Epidermal melanocyte (primary cell): ENCODE data around the gene CADM4.
"Not testable (repeated sequence)": the region's sequence is repeated elsewhere in the genome, so short reads cannot be mapped to it uniquely, and the experiment has no call there.

ENCODE experiments used
- DNase-seq: peaks from one replicate; pipeline ENCODE4 v3.0.0; 2011; ENCODE audit warnings: low spot score; ENCODE audit not compliant: insufficient read length

Gene CADM4

DNA sequence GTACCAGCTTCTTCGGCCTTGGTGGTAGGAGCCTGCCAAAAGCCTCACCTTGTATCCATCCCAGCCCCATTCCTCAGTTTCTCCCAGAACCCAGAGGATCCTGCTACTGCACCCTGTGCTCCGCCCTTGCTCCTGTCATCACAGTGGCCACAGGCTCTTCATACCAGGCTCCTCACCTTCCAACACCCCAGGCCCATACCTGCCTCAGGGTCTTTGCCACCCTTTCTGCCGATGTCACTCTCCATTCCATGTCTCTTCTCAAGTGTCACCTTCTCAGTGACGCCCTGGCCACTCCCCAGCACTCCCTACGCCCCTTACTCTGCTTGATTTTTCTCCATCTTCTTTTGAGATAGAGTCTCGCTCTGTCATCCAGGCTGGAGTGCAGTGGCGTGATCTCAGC is 29.8 kb downstream of the CADM4 start:
- no peak for DNase-seq

DNA sequence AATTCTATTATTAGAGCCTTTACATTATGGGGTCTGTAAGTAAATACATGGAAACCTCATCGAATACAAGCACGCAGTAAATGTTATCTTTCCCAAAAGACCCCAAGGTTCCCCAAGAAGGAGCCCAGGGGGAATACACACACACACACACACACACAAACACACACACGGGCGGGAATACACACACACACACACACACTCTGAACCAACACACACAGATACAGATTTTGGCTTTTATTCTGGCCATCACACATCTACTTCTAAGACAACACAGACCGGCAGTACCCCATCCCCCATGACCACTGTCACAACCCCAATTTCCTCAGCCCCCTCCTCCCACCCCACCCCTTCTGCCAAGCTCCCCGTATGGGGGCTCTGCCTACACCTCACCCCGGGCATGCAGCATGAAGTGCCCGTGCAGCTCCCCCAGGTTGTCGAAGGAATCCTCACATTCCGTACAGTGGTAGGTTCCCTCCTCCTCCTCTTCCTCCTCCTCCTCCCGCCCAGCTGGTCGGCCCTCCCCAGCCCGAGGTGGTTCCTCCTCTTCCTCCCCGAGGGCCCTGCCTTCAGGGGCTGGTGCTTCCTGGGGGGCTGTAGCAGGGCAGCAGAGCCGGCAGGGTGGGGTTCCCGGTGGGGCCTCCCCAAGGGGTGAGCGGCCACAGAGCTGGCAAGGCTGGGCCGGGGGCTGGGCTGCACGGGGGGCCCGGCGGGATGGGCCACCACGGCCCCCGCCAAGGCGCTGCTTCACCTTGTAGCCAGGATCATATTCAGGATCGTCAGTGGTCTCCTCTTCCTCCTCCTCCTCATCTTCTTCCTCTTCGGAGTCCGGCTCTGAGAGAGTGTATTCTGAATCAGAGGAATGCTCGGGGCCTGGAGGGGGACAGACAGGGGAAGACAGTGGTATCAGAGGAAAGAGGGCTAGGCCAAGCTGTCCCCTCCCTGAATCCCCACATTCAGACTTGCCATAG is 32.1 kb downstream of the CADM4 start:
- no peak for DNase-seq

DNA sequence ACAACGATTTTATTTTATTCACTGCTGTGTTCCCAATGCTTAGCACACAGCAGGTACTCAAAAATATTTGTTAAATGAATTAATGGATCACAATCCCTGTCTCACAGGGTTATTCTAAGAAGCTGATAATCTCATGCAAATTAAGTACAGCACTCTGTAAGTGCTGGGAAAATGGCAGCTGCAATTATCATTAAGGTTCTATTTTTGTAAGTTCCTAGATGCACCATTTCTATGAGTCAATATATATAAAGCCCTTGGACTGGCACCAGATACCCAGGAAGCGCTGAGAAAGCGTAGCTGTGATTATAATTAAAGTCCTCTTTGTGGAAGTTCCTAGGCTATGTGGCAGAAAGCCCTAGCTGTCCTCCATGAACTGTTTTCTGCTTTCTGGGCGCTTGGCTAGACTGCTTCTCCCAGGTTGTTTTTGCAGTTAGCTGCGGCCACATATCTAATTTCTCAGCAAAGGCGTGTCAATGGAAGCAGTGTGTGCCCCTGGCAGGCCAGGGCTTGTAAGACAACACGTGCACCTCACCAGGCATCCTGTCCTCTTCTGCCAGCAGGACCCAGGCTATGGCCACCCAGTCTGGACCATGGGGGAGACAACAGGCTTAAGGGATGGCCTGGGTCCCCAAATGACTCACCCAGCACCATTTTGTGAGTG is 33.0 kb downstream of the CADM4 start:
- DNase-seq: no peak

DNA sequence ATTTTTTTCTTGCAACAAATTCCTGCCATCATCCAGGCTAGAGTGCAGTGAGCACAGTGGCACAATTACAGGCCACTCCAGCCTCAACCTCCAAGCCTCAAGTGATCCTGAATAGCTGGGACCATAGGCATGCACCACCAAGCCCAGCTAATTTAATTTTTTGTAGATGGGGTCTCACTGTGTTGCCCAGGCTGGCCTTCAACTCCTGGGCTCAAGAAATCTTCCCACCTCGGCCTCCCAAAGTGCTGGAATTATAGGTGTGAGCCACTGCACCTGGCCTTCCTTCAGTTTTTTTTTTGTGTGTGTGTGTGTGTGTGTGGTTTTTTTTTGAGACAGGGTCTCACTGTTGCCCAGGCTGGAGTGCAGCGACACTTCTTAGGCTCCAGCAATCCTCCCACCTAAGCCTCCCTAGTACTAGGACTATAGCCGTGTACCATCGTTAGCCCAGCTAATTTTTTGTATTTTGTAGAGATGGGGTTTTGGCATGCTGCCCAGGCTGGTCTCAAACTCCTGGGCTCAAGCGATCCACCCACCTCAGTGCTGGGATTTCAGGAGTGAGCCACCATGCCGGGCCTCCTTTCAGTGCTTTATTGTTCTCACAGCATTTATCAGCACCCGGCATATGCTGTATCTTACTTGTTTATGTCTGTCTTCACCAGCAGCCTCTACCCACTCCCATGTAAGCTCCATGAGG is 33.6 kb downstream of the CADM4 start:
- DNase-seq: no peak

DNA sequence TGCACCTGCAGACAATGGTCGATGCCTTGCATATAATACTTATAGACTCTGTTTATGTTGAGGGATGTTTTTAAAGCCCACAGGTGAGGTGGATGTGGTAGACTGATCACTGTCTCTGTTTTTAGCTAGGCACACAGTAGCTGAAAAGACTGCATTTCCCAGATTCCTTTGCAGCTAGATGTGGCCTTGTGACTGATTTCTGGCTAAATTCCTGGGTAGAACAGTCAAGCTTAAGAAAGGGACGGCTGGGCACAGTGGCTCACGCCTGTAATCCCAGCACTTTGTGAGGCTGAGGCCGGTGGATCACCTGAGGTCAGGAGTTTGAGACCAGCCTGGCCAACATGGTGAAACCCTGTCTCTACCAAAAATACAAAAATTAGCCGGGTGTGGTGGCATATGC is 39.3 kb downstream of the CADM4 start:
- not testable (repeated sequence) for DNase-seq

DNA sequence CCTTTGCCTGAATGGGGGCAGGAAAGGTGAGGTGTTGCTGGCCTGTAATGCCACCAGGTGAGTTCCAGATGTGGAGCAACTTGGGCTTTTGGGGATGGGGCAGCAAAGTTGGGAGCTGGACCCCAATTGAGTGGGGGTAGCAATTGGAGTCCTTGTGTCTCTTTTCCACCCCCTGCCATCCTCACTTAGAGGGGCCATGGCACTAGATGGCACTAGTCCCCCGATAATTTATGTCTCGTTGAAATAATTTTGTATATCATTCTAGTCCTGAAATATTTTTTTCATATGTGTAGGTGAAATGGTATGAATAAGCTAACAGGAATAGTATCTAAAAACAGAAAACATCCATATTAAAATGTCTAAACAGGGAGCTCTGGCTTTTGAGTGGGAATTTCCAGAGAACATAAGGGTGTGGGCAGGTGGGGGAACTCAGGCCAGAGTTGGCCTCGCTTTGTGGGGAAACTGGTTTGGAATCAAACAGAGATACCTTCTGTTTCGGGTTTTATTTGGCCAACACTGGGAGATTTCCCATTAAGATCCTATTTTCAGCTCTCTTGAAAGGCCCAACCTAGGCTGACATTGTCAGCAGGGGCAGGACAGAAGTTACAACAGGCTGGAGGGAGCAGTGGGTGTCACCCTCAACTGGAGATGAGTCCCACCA is 39.9 kb downstream of the CADM4 start:
- DNase-seq: no peak

DNA sequence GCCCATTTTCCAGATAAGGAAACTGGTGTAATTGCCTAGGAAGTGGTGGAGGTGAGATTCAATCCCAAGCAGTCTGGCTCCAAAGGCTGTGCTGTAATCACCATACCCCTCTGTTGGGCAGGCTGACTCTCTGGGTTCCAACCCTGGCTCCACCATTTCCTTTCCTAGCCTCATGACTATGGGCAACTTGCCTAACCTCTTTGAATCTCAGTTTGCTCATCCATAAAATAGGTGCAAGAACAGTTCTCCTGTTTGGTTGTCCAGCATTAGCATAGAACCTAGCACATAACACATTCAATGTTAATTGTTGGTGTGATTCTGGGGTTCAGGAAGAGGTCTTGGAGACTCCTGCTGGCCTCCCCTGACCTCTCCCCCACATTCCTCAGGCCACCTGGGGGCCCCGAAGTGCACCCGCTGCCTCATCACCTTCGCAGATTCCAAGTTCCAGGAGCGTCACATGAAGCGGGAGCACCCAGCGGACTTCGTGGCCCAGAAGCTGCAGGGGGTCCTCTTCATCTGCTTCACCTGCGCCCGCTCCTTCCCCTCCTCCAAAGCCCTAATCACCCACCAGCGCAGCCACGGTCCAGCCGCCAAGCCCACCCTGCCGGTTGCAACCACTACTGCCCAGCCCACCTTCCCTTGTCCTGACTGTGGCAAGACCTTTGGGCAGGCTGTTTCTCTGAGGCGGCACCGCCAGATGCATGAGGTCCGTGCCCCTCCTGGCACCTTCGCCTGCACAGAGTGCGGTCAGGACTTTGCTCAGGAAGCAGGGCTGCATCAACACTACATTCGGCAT is 41.0 kb downstream of the CADM4 start:
- no peak for DNase-seq

DNA sequence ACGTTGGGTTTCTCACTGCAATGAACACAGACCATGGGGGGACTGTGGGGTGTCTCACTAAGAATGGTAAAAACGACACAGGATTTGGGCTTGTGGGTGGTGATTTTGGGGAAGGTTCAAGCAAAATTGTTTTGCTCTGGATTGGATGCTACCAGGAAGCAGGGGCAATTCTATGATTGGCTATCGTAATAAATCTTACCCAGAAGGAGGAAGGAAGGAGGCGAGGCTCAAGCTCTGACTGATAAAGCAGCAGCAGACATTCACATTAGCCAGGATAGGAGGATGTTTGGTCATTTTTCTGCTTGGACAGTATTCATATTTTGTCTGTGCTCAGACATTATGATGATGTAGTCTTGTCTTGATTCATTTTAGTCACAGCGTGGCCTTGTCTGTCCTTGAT is 41.8 kb downstream of the CADM4 start:
- DNase-seq: no peak

DNA sequence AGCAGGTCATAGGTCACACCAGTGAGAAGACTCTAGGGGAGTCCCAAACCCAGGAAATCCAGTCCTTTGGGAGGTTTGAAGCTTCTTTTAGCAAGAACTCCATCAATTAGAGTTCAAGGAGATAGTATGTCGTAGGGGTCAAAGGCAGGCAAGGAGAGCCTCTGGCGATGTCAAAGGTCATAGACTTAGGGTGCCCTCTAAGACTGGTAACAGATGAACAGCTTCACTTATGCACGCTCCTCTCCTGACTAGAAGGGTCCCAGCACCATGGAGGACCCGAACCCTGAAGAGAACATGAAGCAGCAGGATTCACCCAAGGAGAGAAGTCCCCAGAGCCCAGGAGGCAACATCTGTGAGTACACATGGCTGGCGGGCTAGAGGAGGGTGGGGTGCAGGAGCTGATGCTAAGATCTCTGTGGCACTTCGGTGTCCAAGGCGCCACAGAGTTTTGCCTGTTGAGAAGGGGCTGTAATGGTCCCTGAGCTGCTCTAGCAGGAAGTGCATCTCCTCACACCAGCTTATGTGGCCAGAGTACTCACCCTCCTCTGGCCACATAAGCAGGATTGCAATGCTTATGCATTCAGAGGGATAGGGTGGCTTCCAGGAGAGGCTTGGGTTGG is 42.7 kb downstream of the CADM4 start:
- DNase-seq: no peak

DNA sequence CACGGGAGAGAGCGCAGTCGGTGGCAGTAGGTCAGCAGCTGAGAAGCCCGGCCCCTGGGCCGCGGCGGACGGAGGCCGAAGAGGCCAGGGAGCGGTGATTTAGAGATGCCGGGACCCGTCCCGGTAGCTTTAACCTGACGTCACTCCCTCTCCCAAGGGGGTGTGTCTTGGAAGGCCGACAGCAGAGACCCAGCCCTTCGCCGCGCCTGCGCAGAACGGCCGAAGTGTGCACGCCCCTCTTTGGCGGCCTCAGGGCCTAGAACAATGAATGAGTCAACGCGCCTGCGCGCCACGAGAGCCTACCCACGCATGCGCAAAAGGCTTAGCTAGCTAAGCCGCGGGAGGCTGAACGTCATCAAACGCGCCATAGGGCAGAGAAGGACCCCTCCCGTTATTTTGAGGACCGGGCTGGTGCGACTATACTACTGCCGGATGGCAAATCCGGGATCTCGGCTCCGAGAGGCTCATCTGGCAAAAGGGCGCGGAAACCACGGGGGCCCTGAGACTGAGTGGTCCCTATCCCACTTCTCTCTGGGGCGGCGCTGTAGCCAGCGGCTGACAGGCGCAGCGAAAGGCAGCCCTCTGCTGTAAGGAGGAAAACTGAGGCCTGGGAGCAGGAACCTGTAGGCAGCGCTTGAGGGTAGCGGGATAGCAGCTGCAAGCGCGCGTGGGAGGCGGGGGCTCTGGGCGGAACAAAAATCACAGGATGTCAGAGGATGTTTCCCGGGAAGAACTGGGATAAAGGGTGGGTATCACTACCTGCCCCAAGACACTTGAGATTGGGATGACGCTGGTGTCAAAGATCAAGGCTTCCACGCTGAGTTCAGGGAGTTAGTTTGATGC is 43.4 kb downstream of the CADM4 start, which contains the start of the genes IRGQ and ZNF576:
IRGQ (minus strand) TSS at position 136 of the 843 bp plus-strand sequence. CDS start 796 bp downstream, outside the sequence.
ZNF576 (plus strand) TSS at position 597 of the 843 bp plus-strand sequence. CDS start 514 bp downstream, outside the sequence.
- DNase-seq: peak; percentile 97

DNA sequence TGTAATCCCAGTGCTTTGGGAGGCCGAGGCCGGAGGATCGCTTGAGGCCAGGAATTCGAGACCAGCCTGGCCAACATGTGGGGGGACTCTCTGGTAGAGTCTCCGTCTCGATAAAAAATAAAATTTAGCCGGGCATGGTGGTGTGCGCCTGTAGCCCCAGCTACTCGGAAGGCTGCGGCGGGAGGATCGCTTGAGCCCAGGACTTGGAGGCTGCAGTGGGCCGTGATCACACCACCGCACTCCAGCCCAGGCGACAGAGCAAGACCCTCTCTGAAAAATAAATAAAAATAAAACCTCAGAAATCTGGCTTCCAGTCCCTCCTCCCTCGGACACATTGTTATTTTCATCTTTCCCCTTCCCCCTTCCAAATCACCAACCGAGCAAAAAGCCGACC is 44.0 kb downstream of the CADM4 start:
- no peak for DNase-seq

DNA sequence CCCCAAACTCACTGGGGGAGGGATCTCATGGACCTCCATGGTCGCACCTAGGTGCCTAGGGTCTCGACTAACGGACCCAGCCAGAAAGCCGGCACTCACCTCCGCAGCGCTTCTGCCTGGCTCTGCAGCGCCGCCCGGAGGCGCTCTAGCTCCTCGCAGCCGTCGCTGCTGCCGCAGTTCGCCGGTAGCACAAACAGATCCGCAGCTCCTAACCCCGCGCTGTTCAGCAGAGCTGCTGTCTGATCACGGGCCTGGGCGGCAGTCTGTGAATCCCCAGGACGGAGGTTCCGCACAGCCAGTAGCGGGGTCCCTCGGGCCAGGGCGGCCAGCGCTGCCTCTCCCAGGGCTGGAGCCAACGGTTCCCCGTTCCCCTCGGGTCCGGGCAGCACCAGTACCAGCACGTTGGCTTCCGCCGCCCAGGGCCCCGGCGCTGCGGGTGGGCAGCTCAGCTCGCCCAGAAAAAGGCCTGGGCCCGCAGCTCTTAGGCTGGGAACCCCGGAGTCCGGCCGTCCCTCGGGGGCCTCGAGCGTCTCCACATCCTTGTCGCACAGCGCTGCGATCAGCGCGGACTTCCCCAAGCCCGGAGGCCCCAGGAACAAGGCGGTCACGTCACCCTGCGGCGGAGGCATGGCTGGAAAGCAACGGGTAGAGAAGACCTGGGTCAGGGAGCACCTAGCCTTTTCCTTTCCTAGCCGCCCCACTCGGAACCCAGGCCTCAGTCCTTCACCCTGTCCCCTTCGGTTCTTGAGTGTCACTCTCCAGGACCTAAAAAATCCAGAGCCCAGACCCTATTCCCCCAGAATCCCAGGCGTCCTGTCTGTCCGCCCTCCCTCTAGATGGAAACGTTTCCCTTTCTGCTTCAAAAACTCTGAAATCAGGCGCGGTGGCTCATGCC is 44.7 kb downstream of the CADM4 start:
- no peak for DNase-seq

DNA sequence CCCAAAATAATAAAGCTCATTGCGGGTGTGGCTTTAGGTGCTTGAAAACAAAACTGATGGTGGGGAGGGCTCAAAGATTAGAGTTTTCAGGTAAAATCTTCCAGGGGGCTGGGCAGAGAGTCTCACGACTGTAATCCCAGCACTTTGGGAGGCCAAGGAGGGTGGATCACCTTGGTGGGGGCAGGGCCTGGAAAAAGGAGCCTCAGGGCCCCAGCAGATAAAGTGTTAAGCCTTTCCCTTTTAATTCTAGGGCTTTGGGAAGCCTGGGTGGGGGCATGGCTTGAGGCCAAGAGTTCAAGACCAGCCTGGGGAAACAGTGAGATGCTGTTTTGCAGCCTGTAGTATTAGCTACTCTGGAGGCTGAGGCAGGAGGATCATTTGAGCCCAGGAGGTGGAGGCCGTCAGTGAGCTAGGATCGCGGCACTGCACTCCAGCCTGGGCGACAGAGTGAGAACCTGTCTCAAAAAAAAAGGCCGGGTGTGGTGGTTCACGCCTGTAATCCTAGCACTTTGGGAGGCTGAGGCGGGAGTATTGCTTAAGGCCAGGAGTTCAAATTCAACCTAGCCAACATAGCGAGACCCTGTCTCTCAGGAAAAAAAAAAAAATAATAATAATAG is 45.5 kb downstream of the CADM4 start:
- no peak for DNase-seq

DNA sequence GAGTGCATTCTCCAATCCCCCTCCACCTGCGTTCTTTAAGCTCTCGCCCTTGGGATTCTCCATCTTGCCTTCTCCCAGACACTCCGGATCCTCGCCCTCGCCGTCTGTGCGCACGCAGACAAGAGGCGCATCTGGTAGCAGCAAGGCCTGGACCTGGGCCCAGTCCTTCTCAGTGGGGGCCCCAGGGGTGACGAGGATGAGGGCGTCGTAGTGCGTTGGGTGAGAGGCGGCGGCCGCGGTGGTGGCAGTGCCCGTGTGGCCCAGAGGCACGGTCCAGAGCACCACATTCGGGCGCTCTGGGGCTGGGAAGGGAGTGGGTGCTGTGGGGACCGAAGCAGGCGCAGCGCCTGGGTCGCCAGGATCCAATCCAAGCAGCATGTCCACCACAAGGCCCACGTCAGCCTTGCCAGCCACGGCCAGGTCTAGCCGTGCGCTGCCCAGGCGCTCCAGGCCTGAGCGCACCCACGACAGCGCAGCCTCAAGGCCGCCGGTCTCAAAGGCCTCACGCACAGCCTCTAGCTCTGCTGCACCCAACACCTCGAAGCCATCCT is 46.8 kb downstream of the CADM4 start:
- no peak for DNase-seq

DNA sequence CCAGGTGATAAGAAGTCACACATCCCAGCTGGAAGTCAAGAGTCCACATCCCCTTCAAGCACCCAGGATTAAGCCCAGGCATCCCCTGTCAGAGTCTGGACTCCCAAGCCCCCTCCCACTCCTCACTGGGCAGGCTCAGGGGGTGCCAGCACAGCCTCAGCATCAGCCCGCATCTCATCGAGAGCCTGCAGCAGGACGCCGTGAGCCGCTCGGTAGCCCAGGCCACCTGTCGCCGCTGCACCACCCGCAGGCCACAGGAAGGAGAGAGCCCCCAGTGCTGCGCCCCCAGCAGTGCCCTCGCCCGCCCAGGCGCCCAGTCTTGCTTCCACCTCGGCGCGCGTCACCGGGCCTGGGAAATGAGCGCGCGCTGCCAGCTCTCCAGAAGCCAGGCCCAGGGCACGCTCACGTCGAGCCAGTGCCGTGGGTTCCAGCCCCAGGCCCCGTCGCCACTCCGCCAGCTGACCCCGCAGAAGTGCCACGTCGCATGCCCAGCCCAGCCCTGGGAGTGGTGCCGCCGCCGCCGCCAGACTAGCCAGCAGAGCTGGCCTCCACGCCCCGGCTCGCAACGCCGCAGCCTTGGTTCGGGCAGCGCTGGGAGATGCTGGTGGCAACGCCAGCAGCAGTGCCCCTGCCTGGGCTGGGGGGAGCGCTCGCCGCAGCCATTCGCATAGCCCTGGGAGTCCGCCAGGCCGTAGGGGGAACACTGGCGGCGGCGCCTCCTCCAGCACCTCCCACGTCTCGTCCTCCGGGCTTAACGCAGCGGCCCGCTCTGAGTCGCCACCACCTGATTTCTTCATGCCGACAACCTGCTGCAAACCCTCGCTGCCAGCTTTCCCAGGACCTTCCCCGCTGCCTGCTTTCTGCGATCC is 47.5 kb downstream of the CADM4 start:
- DNase-seq: no peak

DNA sequence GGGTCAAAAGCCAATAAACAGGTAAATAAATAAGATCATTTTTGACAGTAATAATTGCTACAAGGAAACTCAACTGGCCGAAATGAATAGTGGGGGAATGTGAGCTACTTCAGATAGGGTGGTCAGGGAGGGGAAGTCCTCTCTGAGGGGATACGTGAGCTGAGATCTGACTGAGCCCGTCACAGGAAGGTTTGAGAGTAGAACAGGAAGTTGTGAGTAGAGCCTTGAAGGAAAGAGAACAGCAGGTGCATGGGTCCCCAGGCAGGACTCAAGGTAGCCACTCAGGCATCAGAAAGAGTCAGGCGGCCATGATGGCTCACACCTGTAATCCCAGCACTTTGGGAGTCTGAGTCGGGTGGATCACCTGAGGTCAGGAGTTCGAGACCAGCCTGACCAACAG is 50.0 kb downstream of the CADM4 start:
- no peak for DNase-seq
